K562 (cell line): Measurements from ENCODE around the gene KRTAP29-1. TPM values are rescaled to one million over a fixed set of nuclear protein-coding genes. Genes with fewer than 3 reads are reported as not detected.

Source experiments
- ATAC-seq: fragments of 200-7000 bp; cut with Tn5 transposase; 3 replicates; pipeline ENCODE4 v1.9.1; 2020; ENCODE audit warnings: moderate library complexity
- BruUV-seq: library from RNA; stranded (reverse); fragments of 400-500 nt; replicated peaks from 2 replicates; lab custom pipeline; 2021; lab: Mats Ljungman, UMichigan
- CTCF ChIA-PET: fragments of 300-600 bp; formaldehyde crosslinking; extraction: SDS; loops from one replicate; lab custom pipeline; 2021; ENCODE audit warnings: low intra/inter-chr PET ratio; lab: Yijun Ruan, JAX
- POLR2A ChIA-PET: fragments of 300-600, 350-650 bp; sonication (Branson Sonifier 250); formaldehyde crosslinking; extraction: SDS; loops from one replicate; lab custom pipeline; 2021; ENCODE audit warnings: antibody characterized with exemption, inconsistent platforms; lab: Yijun Ruan, JAX
- DNase-seq, 4 experiments: peaks; one replicate each; pipeline versions ENCODE4 v3.0.0 to v3.0.0-alpha.2; 2011 to 2018; ENCODE audit warnings: low spot score in 3 of 4, mixed read lengths in 3 of 4; ENCODE audit errors: extremely low read depth in 1 of 4
- FAIRE-seq: peaks from 2 replicates; lab custom pipeline; 2011; peaks lifted over from hg19 to GRCh38; lab: Jason Lieb, UNC
- H2AFZ ChIP-seq: 2 replicates; pipeline ENCODE4 v1.6.0; 2011; ENCODE audit warnings: low read depth, low read length, control low read depth, inconsistent platforms
- H3K27ac ChIP-seq: fragments of 200-600 bp; 3 replicates; pipeline ENCODE4 v1.8.0; 2011; ENCODE audit warnings: low read depth, mild to moderate bottlenecking, control low read depth, inconsistent platforms, low read length, moderate library complexity, mixed read lengths; ENCODE audit errors: extremely low read depth
- H3K27me3 ChIP-seq, 2 experiments: fragments of 300-600 bp in 1 of 2; 2 replicates in 1 of 2; 3 replicates in 1 of 2; pipeline versions ENCODE4 v1.6.0 to v1.8.0; 2011; ENCODE audit warnings: inconsistent platforms in 2 of 2, low read length in 2 of 2, mild to moderate bottlenecking in 1 of 2, mixed read lengths in 1 of 2, moderate library complexity in 1 of 2; ENCODE audit not compliant: control insufficient read depth in 2 of 2, insufficient read depth in 2 of 2
- H3K36me3 ChIP-seq: fragments of 300-600 bp; 3 replicates; pipeline ENCODE4 v1.8.0; 2011; ENCODE audit warnings: mild to moderate bottlenecking, low read length, inconsistent platforms; ENCODE audit not compliant: control insufficient read depth, insufficient read depth
- H3K4me1 ChIP-seq, 2 experiments: fragments of 200-600 bp in 1 of 2; replicated peaks in 1 of 2; 2 replicates in 1 of 2; 3 replicates in 1 of 2; pipeline versions ENCODE4 v1.5.1 to v1.8.0; 2011; ENCODE audit warnings: inconsistent platforms in 2 of 2, low read length in 2 of 2, mild to moderate bottlenecking in 1 of 2, mixed read lengths in 1 of 2, moderate library complexity in 1 of 2; ENCODE audit not compliant: control insufficient read depth in 2 of 2, insufficient read depth in 2 of 2
- H3K4me2 ChIP-seq: 2 replicates; pipeline ENCODE4 v1.6.1; 2011; ENCODE audit warnings: low read length, control low read depth, inconsistent platforms, mixed read lengths; ENCODE audit not compliant: insufficient read depth
- H3K4me3 ChIP-seq: fragments of 200-600 bp; sonication (generic), shearing (Covaris generic); 2 replicates; pipeline ENCODE4 v1.5.1; 2016; ENCODE audit warnings: control low read depth, inconsistent platforms
- H3K79me2 ChIP-seq: fragments of 200-600 bp; 3 replicates; pipeline ENCODE4 v1.8.0; 2011; ENCODE audit warnings: low read length, inconsistent platforms; ENCODE audit not compliant: control insufficient read depth, insufficient read depth
- H3K9ac ChIP-seq, 2 experiments: 2 replicates each; pipeline versions ENCODE4 v1.6.0 to v1.6.1; 2011; ENCODE audit warnings: low read depth in 2 of 2, low read length in 2 of 2, control low read depth in 1 of 2, inconsistent platforms in 1 of 2, mild to moderate bottlenecking in 1 of 2, mixed read lengths in 1 of 2; ENCODE audit not compliant: insufficient read depth in 1 of 2
- H3K9me1 ChIP-seq: one replicate; pipeline ENCODE4 v1.6.0; 2011; ENCODE audit warnings: inconsistent platforms, mild to moderate bottlenecking, low read length, moderate library complexity; ENCODE audit not compliant: control insufficient read depth, insufficient read depth
- H3K9me3 ChIP-seq: replicated peaks from 2 replicates; pipeline ENCODE4 v1.5.1; 2011; ENCODE audit warnings: low read depth, low read length, inconsistent platforms; ENCODE audit not compliant: control insufficient read depth, insufficient read depth
- H4K20me1 ChIP-seq: replicated peaks from 2 replicates; pipeline ENCODE4 v1.6.1; 2011; ENCODE audit warnings: low read length, inconsistent platforms, mixed read lengths; ENCODE audit not compliant: control insufficient read depth, insufficient read depth
- CREB5 ChIP-seq: fragments of 250-450 bp; sonication (Bioruptor Pico); IDR thresholded peaks from 2 replicates; pipeline ENCODE4 v1.5.0; 2020; ENCODE audit warnings: mild to moderate bottlenecking
- DMBX1 ChIP-seq: fragments of 250-450 bp; sonication (Bioruptor Pico); IDR thresholded peaks from 2 replicates; pipeline ENCODE4 v1.8.0; 2022; ENCODE audit warnings: inconsistent platforms, mild to moderate bottlenecking, moderate library complexity, borderline replicate concordance
- GABPB2 ChIP-seq: fragments of 250-450 bp; sonication (Bioruptor Pico); conservative IDR thresholded peaks from 2 replicates; pipeline ENCODE4 v1.5.1; 2021; ENCODE audit warnings: mild to moderate bottlenecking
- HMBOX1 ChIP-seq: sonication (generic); IDR thresholded peaks from 2 replicates; pipeline ENCODE4 v1.6.1; 2016
- MCM5 ChIP-seq: fragments of 450-650 bp; IDR thresholded peaks from 2 replicates; pipeline ENCODE4 v1.6.1; 2016; ENCODE audit warnings: low read depth
- MXI1 ChIP-seq: IDR thresholded peaks from 2 replicates; pipeline ENCODE4 v1.6.1; 2011; ENCODE audit warnings: low read depth, mild to moderate bottlenecking, improper control_type of control experiment, low read length
- PRMT5 ChIP-seq: sonication (generic); formaldehyde crosslinking; IDR thresholded peaks from 2 replicates; pipeline ENCODE4 v1.5.0; 2020; ENCODE audit warnings: missing genetic modification reagents
- RAD21 ChIP-seq, 2 experiments: fragments of 250-450 bp in 1 of 2; fragments of 450-650 bp in 1 of 2; sonication (Bioruptor Pico) in 1 of 2; formaldehyde crosslinking in 1 of 2; IDR thresholded peaks in 1 of 2; conservative IDR thresholded peaks in 1 of 2; 2 replicates each; pipeline versions ENCODE4 v1.4.0 to v1.8.0; 2020 to 2022; ENCODE audit warnings: mild to moderate bottlenecking in 2 of 2, moderate library complexity in 1 of 2
- SAP30 ChIP-seq: fragments of 200-600 bp; sonication (generic); IDR thresholded peaks from 2 replicates; pipeline ENCODE4 v1.6.1; 2012; ENCODE audit warnings: borderline replicate concordance, low read depth, mild to moderate bottlenecking, moderate library complexity, low read length, control low read depth, inconsistent platforms; ENCODE audit not compliant: insufficient read depth, poor library complexity, severe bottlenecking
- ZEB2 ChIP-seq: fragments of 450-650 bp; IDR thresholded peaks from 2 replicates; pipeline ENCODE4 v1.6.1; 2016
- ZNF232 ChIP-seq: sonication (generic); formaldehyde crosslinking; IDR thresholded peaks from 2 replicates; pipeline ENCODE4 v1.8.0; 2022; ENCODE audit warnings: mild to moderate bottlenecking, missing genetic modification reagents
- ZNF444 ChIP-seq: fragments of 250-450 bp; sonication (Bioruptor Pico); IDR thresholded peaks from 2 replicates; pipeline ENCODE4 v1.4.0; 2020; ENCODE audit warnings: mild to moderate bottlenecking, moderate library complexity
- WGBS: fragments of 100-300 bp; shearing (Covaris generic); methylation state at CpG from one replicate; pipeline ENCODE4 v1.1.6; 2016; ENCODE audit warnings: low coverage, mixed read lengths; ENCODE audit not compliant: insufficient coverage; ENCODE audit errors: missing lambda C conversion rate; 5-methylcytosine and 5-hydroxymethylcytosine counted together
- in situ Hi-C: fragments of 300-500 bp; cut with MboI; formaldehyde crosslinking; loops from 4 replicates; pipeline ENCODE4 v1.15.0; 2018; ENCODE audit warnings: inconsistent platforms, mixed read lengths
- intact Hi-C: fragments of 100-400 bp; cut with micrococcal nuclease; formaldehyde crosslinking; loops from 2 replicates; pipeline ENCODE4 v1.14.2; 2022
- polyA plus RNA-seq, 8 experiments: library from polyadenylated mRNA; depleted of rRNA in 4 of 8; stranded (reverse) in 5 of 8; unstranded in 3 of 8; fragments of >200 nt; fragmentation: Nextera tagmentation in 2 of 8; fragmentation: Illumina TruSeq in 1 of 8; extraction: Ambion mirVana in 2 of 8; extraction: Trizol in 1 of 8; gene quantifications; 2 replicates each; pipeline versions ENCODE4 v1.2.1 to v1.2.3, GENCODE V29; 2011 to 2014; ENCODE audit warnings: inconsistent platforms in 1 of 8, missing spikeins in 1 of 8
- total RNA-seq, 7 experiments: library from RNA; depleted of rRNA in 6 of 7; stranded (reverse); fragments of >200 nt in 6 of 7; fragmentation: Illumina TruSeq in 2 of 7; extraction: Trizol in 2 of 7; gene quantifications; 2 replicates each; pipeline versions ENCODE4 v1.2.1 to v1.2.3, GENCODE V29; 2011 to 2021; ENCODE audit warnings: low replicate concordance in 1 of 7

The KRTAP29-1 gene
- total and polyA plus RNA-seq, 9 of the 15 experiments (the other 6 are each of a cell fraction or from before 2014, with no cell fraction given) = not detected

DNA sequence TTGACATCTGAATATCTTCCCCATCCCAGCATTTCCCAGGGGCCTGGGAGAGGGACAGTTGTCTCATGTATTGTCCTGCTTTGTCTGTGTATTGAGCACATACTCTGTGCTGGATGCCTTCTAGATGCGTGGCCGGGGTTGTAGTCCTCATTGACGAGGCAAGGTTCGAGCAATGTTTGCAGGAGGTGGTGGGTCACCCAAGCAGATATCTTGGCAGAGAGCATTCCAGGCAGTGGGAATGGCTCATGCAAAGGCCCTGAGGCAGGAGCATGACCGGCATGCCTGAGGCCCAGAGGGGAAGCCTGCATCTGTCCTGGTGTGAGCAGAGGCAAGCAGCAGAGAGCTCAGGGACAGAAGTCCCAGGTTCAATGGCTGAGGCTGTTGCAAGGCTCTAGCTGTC lies 30.4 kb upstream of the KRTAP29-1 start:
- Histone ChIP-seq H3K4me2 (no peak overlapping the region), H3K4me3 (no peak overlapping the region), H3K36me3 (no peaks in the 10 kb centered on the region), H3K9ac (no peak overlapping the region; a peak in 1 of 4 replicates), H3K9me1 (no peaks in the 10 kb centered on the region), H3K79me2 (no peaks in the 10 kb centered on the region), H3K9me3 (no peaks in the 10 kb centered on the region), H3K27me3 (peaks cover 0 to 12% of the 10 kb centered on the region in 2 experiments; a peak in 1 of 5 replicates), H3K27ac (no peak overlapping the region), H3K4me1 (no peaks in the 10 kb centered on the region), H4K20me1 (no peaks in the 10 kb centered on the region; the same call in 1 of the 2 replicates), H2AFZ (no peak overlapping the region)
- DNase-seq = no peak
- BruUV-seq = no TSS peak
- WGBS = 0% methylated on average over 5 of the region's 5 CpGs
- in situ Hi-C loops (no loop called here), intact Hi-C loops (no loop called here)
- no peak for FAIRE-seq
- TF ChIP-seq ZNF232 (CRISPR knock-in tag) (no peak), ZNF444 (CRISPR knock-in tag) (no peak), GABPB2 (CRISPR knock-in tag) (no peak), CREB5 (CRISPR knock-in tag) (no peak), SAP30 (no peak), MCM5 (no peak), ZEB2 (no peak), RAD21 (CRISPR knock-in tag; conservative IDR thresholded peaks at IDR 0.05 in 1 of 2, IDR thresholded peaks at IDR 0.05 in 1 of 2) (no peak), PRMT5 (no peak), HMBOX1 (no peak), DMBX1 (CRISPR knock-in tag) (no peak), MXI1 (no peak)
- ChIA-PET CTCF (no interaction called here), POLR2A (no interaction called here)
- ATAC-seq = no peak
